PC-3 (cell line): ENCODE data around the gene EPB41L2. TPM values are rescaled to one million over a fixed set of nuclear protein-coding genes. Genes with fewer than 3 reads are reported as not detected.

Experiments used
- ATAC-seq: fragments of 200-7000 bp; cut with Tn5 transposase; 2 replicates; pipeline ENCODE4 v1.9.1; 2020; ENCODE audit warnings: mild to moderate bottlenecking, moderate library complexity
- BruUV-seq: library from RNA; stranded (reverse); fragments of 400-500 nt; replicated peaks from 2 replicates; lab custom pipeline; 2021; lab: Mats Ljungman, UMichigan
- CTCF ChIA-PET: fragments of 300-600 bp; sonication (Branson Sonifier 250); formaldehyde crosslinking; loops from one replicate; lab custom pipeline; 2022; ENCODE audit warnings: antibody characterized with exemption; lab: Charles Lee
- POLR2A ChIA-PET: fragments of 300-600 bp; sonication (Branson Sonifier 250); formaldehyde crosslinking; loops from one replicate; lab custom pipeline; 2022; ENCODE audit warnings: antibody characterized with exemption; ENCODE audit not compliant: unreplicated experiment; lab: Charles Lee
- DNase-seq: peaks from one replicate; pipeline ENCODE4 v3.0.0-alpha.2; 2015
- H2AFZ ChIP-seq: fragments of 300-600 bp; sonication (generic); 2 replicates; pipeline ENCODE4 v1.6.0; 2016; ENCODE audit warnings: antibody characterized with exemption, low read length
- H3F3A ChIP-seq: fragments of 300-600 bp; sonication (generic); one replicate; pipeline ENCODE4 v1.6.0; 2017; ENCODE audit warnings: antibody characterized with exemption, low read length, control low read depth, mild to moderate bottlenecking; ENCODE audit not compliant: unreplicated experiment
- H3K27ac ChIP-seq: fragments of 300-600 bp; sonication (generic); 2 replicates; pipeline ENCODE4 v1.5.1; 2016; ENCODE audit warnings: mild to moderate bottlenecking, low read length
- H3K27me3 ChIP-seq: fragments of 300-600 bp; sonication (generic); 2 replicates; pipeline ENCODE4 v1.6.1; 2016; ENCODE audit warnings: low read length, mixed read lengths
- H3K36me3 ChIP-seq: fragments of 300-600 bp; sonication (generic); 2 replicates; pipeline ENCODE4 v1.6.1; 2016; ENCODE audit warnings: low read depth, mixed run types, low read length, mixed read lengths
- H3K4me1 ChIP-seq: fragments of 300-600 bp; sonication (generic); 2 replicates; pipeline ENCODE4 v1.5.1; 2016; ENCODE audit warnings: low read length; ENCODE audit not compliant: insufficient read depth
- H3K4me2 ChIP-seq: fragments of 300-600 bp; sonication (generic); 2 replicates; pipeline ENCODE4 v1.6.0; 2016; ENCODE audit warnings: low read length
- H3K4me3 ChIP-seq: fragments of 300-600 bp; sonication (generic); 2 replicates; pipeline ENCODE4 v1.5.1; 2016; ENCODE audit warnings: mild to moderate bottlenecking, low read length, mixed read lengths
- H3K79me2 ChIP-seq: fragments of 300-600 bp; sonication (generic); 2 replicates; pipeline ENCODE4 v1.6.1; 2017; ENCODE audit warnings: low read length, mixed read lengths
- H3K9ac ChIP-seq: fragments of 300-600 bp; sonication (generic); 2 replicates; pipeline ENCODE4 v1.6.0; 2016; ENCODE audit warnings: mild to moderate bottlenecking, low read length
- H3K9me2 ChIP-seq: fragments of 300-600 bp; sonication (generic); replicated peaks from 2 replicates; pipeline ENCODE4 v1.6.1; 2016; ENCODE audit warnings: mixed run types, low read length, mixed read lengths
- H3K9me3 ChIP-seq: fragments of 300-600 bp; sonication (generic); 2 replicates; pipeline ENCODE4 v1.6.1; 2016; ENCODE audit warnings: low read length, mixed read lengths
- H4K20me1 ChIP-seq: fragments of 300-600 bp; sonication (generic); 2 replicates; pipeline ENCODE4 v1.6.1; 2016; ENCODE audit warnings: low read length, mixed read lengths
- EZH2 ChIP-seq: fragments of 300-600 bp; sonication (generic); IDR thresholded peaks from one replicate; pipeline ENCODE4 v1.6.1; 2017; ENCODE audit warnings: antibody characterized with exemption, mild to moderate bottlenecking, low read length; ENCODE audit not compliant: unreplicated experiment
- EZH2phosphoT487 ChIP-seq: fragments of 300-600 bp; sonication (generic); IDR thresholded peaks from 2 replicates; pipeline ENCODE4 v1.6.1; 2018; ENCODE audit warnings: mild to moderate bottlenecking, antibody characterized with exemption, low read length, borderline replicate concordance
- intact Hi-C: fragments of 100-400 bp; cut with micrococcal nuclease; formaldehyde crosslinking; loops from 2 replicates; pipeline ENCODE4 v1.9.0; 2023
- total RNA-seq: library from RNA; depleted of rRNA; stranded (reverse); fragments of >200 nt; gene quantifications from 2 replicates; pipeline ENCODE4 v1.2.3, GENCODE V29; 2014
- TF ChIP-seq, protein P1 (sequence below): fragments of 300-600 bp; sonication (generic); conservative IDR thresholded peaks from 2 replicates; pipeline ENCODE4 v1.5.1; 2017; ENCODE audit warnings: antibody characterized with exemption, low read depth, mild to moderate bottlenecking, low read length

The EPB41L2 gene
- total RNA-seq, 1 experiment from 2014 or later, result 26.9 TPM

DNA sequence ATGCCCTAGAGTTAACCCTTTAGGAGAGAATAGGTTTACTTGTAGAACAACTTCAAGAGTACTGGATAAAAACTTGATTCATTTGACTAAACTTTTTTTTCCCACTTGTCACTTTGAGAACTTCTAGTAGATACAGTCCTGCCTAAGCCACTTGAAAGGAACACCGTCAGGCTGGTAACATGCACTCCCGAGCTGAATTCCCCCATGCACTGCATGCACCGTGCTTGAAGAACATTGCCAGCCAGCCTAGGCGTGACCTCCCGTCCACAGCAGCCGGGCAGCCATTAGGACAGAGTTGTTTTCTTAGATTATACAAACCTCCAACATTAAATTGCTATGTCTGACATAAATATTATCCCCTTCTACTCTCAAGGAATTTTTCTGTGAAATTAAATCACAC is 183.2 kb downstream of the EPB41L2 start:
- Histone ChIP-seq H3K27ac (no peak overlapping the region), H3K4me1 (0 out of 2 replicates have a peak, but pooled peaks cover 4% of the 10 kb centered on the region), H3K9me3 (no peaks in the 10 kb centered on the region), H3F3A (no peaks in the 10 kb centered on the region), H2AFZ (no peak overlapping the region), H3K4me2 (no peak overlapping the region), H3K79me2 (no peaks in the 10 kb centered on the region), H3K4me3 (no peak overlapping the region), H3K36me3 (no peaks in the 10 kb centered on the region), H4K20me1 (no peaks in the 10 kb centered on the region), H3K27me3 (no peaks in the 10 kb centered on the region), H3K9me2 (no peaks in the 10 kb centered on the region), H3K9ac (no peak overlapping the region)
- BruUV-seq, result no TSS peak
- DNase-seq (no peak), ATAC-seq (no peak)
- intact Hi-C loops, result no loop called here
- TF ChIP-seq EZH2 (no peak), EZH2phosphoT487 (no peak)
- TF ChIP-seq, protein P1, sequence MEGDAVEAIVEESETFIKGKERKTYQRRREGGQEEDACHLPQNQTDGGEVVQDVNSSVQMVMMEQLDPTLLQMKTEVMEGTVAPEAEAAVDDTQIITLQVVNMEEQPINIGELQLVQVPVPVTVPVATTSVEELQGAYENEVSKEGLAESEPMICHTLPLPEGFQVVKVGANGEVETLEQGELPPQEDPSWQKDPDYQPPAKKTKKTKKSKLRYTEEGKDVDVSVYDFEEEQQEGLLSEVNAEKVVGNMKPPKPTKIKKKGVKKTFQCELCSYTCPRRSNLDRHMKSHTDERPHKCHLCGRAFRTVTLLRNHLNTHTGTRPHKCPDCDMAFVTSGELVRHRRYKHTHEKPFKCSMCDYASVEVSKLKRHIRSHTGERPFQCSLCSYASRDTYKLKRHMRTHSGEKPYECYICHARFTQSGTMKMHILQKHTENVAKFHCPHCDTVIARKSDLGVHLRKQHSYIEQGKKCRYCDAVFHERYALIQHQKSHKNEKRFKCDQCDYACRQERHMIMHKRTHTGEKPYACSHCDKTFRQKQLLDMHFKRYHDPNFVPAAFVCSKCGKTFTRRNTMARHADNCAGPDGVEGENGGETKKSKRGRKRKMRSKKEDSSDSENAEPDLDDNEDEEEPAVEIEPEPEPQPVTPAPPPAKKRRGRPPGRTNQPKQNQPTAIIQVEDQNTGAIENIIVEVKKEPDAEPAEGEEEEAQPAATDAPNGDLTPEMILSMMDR, result no peak
- ChIA-PET CTCF (no interaction called here), POLR2A (no interaction called here)

DNA sequence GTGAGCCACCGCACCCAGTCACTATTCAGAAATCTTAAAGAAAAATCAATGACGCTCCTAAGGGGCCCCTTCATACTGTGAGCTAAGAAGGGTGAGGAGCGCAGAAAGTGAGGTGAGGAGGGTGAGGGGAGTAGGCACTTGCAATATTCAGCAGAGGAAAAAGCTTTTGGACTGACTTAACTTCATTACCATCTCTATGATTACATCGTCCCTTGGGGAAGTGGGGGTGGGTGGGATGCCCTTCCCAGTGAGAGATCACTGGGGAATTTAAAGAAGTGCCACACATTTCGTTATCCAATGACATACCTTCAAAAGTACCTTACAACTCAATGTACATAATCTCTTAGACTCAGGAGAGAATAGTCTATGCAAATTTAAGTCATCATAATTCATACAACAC is 189.3 kb downstream of the EPB41L2 start:
- no peaks in the 10 kb centered on the region for H3K79me2 ChIP-seq
- intact Hi-C loops, result no loop called here
- no peaks in the 10 kb centered on the region for H3K36me3 ChIP-seq
- TF ChIP-seq EZH2phosphoT487, result no peak
- TF ChIP-seq, protein P1, result no peak
- no peak for TF ChIP-seq EZH2
- H3F3A ChIP-seq, result no peaks in the 10 kb centered on the region
- no peak overlapping the region for H3K4me2 ChIP-seq
- no peaks in the 10 kb centered on the region for H3K9me3 ChIP-seq
- no peak overlapping the region for H2AFZ ChIP-seq
- H3K9me2 ChIP-seq, result no peaks in the 10 kb centered on the region
- no peaks in the 10 kb centered on the region for H3K4me1 ChIP-seq
- H4K20me1 ChIP-seq, result no peaks in the 10 kb centered on the region
- DNase-seq, result no peak
- H3K27ac ChIP-seq, result no peak overlapping the region
- H3K9ac ChIP-seq, result no peak overlapping the region
- POLR2A ChIA-PET, result no interaction called here
- H3K27me3 ChIP-seq, result no peaks in the 10 kb centered on the region
- ATAC-seq, result no peak
- no TSS peak for BruUV-seq
- CTCF ChIA-PET, result no interaction called here
- H3K4me3 ChIP-seq, result no peak overlapping the region

DNA sequence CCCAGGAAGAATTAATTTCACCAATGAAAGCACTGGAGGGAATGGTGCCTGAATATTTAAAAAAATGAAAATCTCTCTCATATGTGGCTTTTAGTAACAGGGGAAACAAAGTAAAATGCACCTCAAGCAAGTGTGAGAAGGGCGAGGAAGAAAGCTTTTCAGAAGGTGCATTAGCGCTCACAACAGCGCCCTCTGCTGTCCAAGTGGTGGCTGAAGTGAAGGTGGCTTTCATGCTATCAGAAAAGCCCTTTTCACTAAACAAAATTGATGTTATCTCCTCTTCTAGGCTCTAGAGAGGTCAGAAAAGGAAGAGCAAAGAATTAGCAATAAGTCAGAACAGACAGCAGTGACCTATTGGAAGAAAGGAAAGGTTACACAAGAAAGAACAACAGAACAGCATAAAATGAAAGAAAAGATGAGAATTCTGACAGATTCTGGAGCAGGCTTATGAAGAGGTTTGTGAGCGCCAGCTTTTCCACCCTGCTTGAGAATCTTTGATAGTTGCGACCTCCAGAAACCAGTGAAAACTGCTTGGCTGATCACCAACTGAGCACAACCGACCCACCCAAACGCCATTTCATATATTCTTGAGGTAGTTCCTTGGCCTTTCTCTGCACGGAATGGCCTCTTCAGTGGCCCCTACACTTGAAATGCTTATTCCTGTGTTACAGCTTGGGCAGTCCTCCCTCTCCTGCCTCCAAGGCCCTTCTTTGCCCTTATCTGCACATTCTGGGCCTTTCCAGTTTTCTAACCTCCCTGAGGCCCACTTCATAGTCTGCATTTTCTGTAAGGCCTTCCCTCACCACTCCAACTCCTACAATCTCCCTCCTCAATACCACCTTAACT is 190.6 kb downstream of the EPB41L2 start:
- H3F3A ChIP-seq, result no peaks in the 10 kb centered on the region
- no peaks in the 10 kb centered on the region for H3K27me3 ChIP-seq
- H3K36me3 ChIP-seq, result no peaks in the 10 kb centered on the region
- ChIA-PET POLR2A (interaction anchor here (0.6 kb wide), 1 partner anchor 12 kb away, joined by 3 read pairs; no protein-coding TSS in a partner anchor), CTCF (no interaction called here)
- peak; percentile 58 for ATAC-seq
- H3K4me3 ChIP-seq, result no peak overlapping the region
- H3K9me3 ChIP-seq, result no peaks in the 10 kb centered on the region
- TF ChIP-seq, protein P1, result peak; percentile 91
- TF ChIP-seq EZH2, result no peak
- TF ChIP-seq EZH2phosphoT487, result no peak
- H3K9ac ChIP-seq, result no peak overlapping the region
- no peak overlapping the region for H3K27ac ChIP-seq
- H3K9me2 ChIP-seq, result no peaks in the 10 kb centered on the region
- no peak overlapping the region for H2AFZ ChIP-seq
- H3K4me1 ChIP-seq, result no peaks in the 10 kb centered on the region
- H3K4me2 ChIP-seq, result no peak overlapping the region
- H3K79me2 ChIP-seq, result no peaks in the 10 kb centered on the region
- no peaks in the 10 kb centered on the region for H4K20me1 ChIP-seq
- peak; percentile 66 for DNase-seq
- intact Hi-C loops, result no loop called here
- no TSS peak for BruUV-seq
